ENCODE measurements around the gene AVEN. TPM values are rescaled to one million over a fixed set of nuclear protein-coding genes. Genes with fewer than 3 reads are reported as not detected.
"Not testable (repeated sequence)": the region's sequence is repeated elsewhere in the genome, so short reads cannot be mapped to it uniquely, and the experiment has no call there.

AVEN gene
- total and polyA plus RNA-seq, 8 donors, result 11.3 to 16.9 (median 15.1) TPM

GRCh38 chr15:33825453-33825852 is 213.6 kb downstream of the AVEN start:
- no peak for ATAC-seq

GRCh38 chr15:33823119-33823518 is 215.9 kb downstream of the AVEN start:
- no peak for ATAC-seq
- H3K27ac ChIP-seq, result no peak overlapping the region
- TF ChIP-seq CTCF (IDR thresholded peaks at IDR 0.05), result no peak
- no peaks in the 10 kb centered on the region for H3K27me3 ChIP-seq
- no peaks in the 10 kb centered on the region for H3K36me3 ChIP-seq
- H3K4me3 ChIP-seq, result no peak overlapping the region
- H3K9me3 ChIP-seq, result no peaks in the 10 kb centered on the region
- no peak for DNase-seq
- no peaks in the 10 kb centered on the region for H3K4me1 ChIP-seq
- intact Hi-C loops (cut with DNase I), result no loop called here

More at GRCh38 chr15:33825453-33825852, 213.6 kb downstream of the AVEN start:
- no peak for DNase-seq
- no peaks in the 10 kb centered on the region for H3K27me3 ChIP-seq
- intact Hi-C loops (cut with DNase I), result no loop called here
- no peaks in the 10 kb centered on the region for H3K4me1 ChIP-seq
- no peak overlapping the region for H3K4me3 ChIP-seq
- TF ChIP-seq CTCF (IDR thresholded peaks at IDR 0.05), result no peak
- H3K36me3 ChIP-seq, result no peaks in the 10 kb centered on the region
- no peak overlapping the region for H3K27ac ChIP-seq
- peaks cover 0 to 3% of the 10 kb centered on the region in 2 donors for H3K9me3 ChIP-seq

GRCh38 chr15:33822479-33822878 is 216.5 kb downstream of the AVEN start:
- Histone ChIP-seq H3K4me3 (no peak overlapping the region), H3K27me3 (no peaks in the 10 kb centered on the region), H3K9me3 (no peaks in the 10 kb centered on the region), H3K27ac (no peak overlapping the region), H3K36me3 (no peaks in the 10 kb centered on the region), H3K4me1 (no peaks in the 10 kb centered on the region)
- intact Hi-C loops (cut with DNase I), result no loop called here
- TF ChIP-seq CTCF (IDR thresholded peaks at IDR 0.05), result no peak
- no peak for ATAC-seq
- no peak for DNase-seq

GRCh38 chr15:33819499-33819898 is 219.5 kb downstream of the AVEN start:
- H3K9me3 ChIP-seq; H3K27me3 ChIP-seq; ATAC-seq; H3K4me3 ChIP-seq; DNase-seq; H3K36me3 ChIP-seq; intact Hi-C loops (cut with DNase I); H3K4me1 ChIP-seq; H3K27ac ChIP-seq: not testable (repeated sequence)

Other genes with a start within 250 kb of the AVEN start
- gene CHRM5, start 70.7 kb downstream of the AVEN start, total RNA-seq, result not detected
- under 1 TPM; 0.15 to 0.61 (median 0.30) TPM for gene CHRM5, start 70.7 kb downstream of the AVEN start, polyA plus RNA-seq (ENCODE audit: insufficient read length in 6 of 6)
- 10 to 100 TPM; 76.2 to 87.5 TPM for gene EMC7, start 62.7 kb upstream of the AVEN start, total RNA-seq
- 10 to 100 TPM; 47.1 to 61.2 (median 52.6) TPM for gene EMC7, start 62.7 kb upstream of the AVEN start, polyA plus RNA-seq (ENCODE audit: insufficient read length in 6 of 6)
- gene PGBD4, start 62.9 kb upstream of the AVEN start, total RNA-seq, result 1 to 10 TPM; 1.1 to 1.8 TPM
- gene PGBD4, start 62.9 kb upstream of the AVEN start, polyA plus RNA-seq (ENCODE audit: insufficient read length in 6 of 6), result 1 to 10 TPM; 2.0 to 2.5 (median 2.2) TPM
- gene KATNBL1, start 170.9 kb upstream of the AVEN start, total RNA-seq, result 10 to 100 TPM; 37.4 to 53.8 TPM
- 100 to 1,000 TPM in 3 of 6 donors, 10 to 100 TPM in 3; 75.2 to 112 (median 95.6) TPM for gene KATNBL1, start 170.9 kb upstream of the AVEN start, polyA plus RNA-seq (ENCODE audit: insufficient read length in 6 of 6)
- 10 to 100 TPM; 93.7 to 97.9 TPM for gene EMC4, start 185.8 kb upstream of the AVEN start, total RNA-seq
- gene EMC4, start 185.8 kb upstream of the AVEN start, polyA plus RNA-seq (ENCODE audit: insufficient read length in 6 of 6), result 100 to 1,000 TPM; 115 to 125 (median 124) TPM

All from left lung (tissue), 10 donors.